GM19099 (cell line): ENCODE results near the gene TTLL3.

ENCODE experiments used
- POLR2A ChIP-seq: IDR thresholded peaks from 3 replicates; pipeline ENCODE4 v1.6.1; 2011; ENCODE audit warnings: low read depth; ENCODE audit not compliant: insufficient read length; ENCODE audit errors: extremely low read depth

Gene TTLL3

DNA sequence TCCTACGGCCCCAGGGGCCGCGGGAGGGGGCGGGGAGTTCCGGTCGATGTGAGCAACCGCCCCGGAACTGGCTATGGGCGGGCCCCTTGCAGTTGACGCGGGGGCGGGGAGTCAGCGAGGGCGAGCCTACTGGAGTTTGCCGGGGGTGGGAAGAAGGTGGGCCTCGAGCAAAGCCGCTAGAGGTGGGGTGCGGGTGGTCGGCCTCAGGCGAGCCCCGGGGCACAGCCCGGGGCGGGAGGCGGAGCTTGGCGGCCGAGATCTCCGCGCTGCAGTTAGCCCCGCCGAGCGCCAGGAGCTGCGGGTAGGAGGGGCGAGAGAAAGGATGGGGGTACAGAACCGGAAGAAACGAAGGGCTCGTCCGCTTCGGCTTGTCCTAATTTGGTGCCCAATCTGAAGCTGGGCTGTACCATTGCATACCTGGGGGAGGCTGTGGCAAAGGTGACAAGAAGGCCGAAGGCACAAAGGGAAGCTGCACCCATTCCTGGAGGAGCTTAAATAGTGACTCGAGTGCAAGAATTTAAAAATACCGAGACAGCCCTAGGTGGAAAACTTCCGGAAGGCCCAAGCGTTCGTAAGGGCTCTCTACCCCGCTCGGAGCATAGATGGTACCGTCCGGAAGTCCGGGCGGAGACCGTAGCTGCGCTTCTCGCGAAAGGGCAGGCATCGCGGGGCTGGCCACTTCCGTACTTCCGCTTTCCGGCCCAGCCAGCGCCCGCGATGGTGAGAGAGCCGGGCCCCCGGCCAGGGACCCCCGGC lies 17.5 kb upstream of the TTLL3 start, which contains the start of the genes ARPC4 and TADA3:
ARPC4 (plus strand) TSS at position 678 of the 756 bp plus-strand sequence; CDS start at position 718, 40 bp downstream.
TADA3 (minus strand) TSS at position 69 of the 756 bp plus-strand sequence. CDS start 1,007 bp downstream, outside the sequence.
- TF ChIP-seq POLR2A: peak; percentile 91

GRCh38 chr3:9793161-9793781 lies 16.8 kb upstream of the TTLL3 start:
- peak; percentile 21 for TF ChIP-seq POLR2A

DNA sequence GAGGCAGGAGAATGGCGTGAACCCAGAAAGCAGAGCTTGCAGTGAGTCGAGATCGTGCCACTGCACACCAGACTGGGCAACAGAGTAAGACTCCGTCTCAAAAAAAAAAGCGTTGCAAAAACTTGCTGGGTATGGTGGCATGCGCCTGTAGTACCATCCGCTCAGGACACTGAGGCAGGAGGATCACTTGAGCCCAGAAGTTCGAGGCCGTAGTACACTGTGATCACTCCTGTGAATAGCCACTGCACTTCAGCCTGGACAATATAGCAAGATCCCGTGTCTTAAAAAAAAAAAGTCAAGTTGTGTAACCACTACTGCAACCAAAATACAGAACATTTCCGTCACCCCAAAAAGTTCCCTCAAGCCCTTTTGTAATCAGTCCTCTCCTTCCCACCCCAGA lies 15.7 kb upstream of the TTLL3 start:
- TF ChIP-seq POLR2A: no peak

GRCh38 chr3:9795207-9795606 lies 14.9 kb upstream of the TTLL3 start:
- no peak for TF ChIP-seq POLR2A

DNA sequence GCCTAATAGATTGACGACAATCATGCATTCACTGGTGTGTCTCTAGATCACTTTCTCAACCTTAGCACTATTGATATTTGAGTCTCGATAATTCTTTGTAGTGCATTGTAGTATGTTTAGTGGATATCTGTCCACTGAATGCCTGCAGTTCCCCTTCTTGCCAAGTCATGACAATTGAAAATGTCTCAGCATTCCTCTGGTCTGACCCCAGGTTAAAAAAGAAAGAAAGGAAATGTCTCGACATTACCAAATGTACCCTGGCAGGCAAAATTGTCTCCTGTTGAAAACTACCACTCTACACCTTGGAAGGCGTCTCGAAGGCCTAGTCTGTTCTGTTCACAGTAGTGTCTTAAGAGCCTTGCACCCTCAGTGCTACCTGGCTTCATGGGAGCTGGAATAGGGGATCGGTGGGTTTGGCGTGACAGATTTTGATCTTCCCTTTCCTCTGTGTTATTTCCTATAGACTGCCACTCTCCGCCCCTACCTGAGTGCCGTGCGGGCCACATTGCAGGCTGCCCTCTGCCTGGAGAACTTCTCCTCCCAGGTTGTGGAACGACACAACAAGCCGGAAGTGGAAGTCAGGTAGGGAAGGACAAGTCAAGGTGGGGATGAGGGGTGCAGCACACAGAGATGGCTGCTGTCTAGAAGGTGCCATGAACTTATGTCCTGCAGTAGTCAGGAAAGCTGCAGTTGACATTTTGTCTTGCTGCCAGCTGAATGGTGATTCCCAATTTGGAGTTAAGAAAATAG lies 12.7 kb upstream of the TTLL3 start:
- TF ChIP-seq POLR2A: no peak

- no peak for TF ChIP-seq POLR2A
Observed at GRCh38 chr3:9800529-9800928, 9.5 kb upstream of the TTLL3 start.

- no peak for TF ChIP-seq POLR2A
Observed at GRCh38 chr3:9803494-9803893, 6.6 kb upstream of the TTLL3 start.

DNA sequence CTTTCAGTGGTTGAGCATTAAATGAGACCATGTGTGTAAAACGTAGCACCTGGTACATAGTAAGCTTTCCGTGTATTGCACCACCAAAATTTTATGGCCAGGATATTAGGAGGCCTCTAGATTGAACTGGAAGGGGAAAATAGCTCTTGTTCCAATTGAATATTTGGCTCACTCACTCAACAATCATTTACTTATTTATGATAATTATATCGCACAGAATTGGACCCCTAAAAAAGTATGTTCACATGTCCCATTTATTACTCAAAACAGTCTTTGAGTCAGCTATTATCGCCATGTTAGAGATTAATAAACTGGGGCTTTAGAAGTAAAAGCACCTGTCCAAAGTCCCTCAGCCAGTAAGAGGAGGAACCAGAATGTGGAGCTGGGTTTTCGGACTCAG lies 5.1 kb upstream of the TTLL3 start:
- TF ChIP-seq POLR2A: no peak

DNA sequence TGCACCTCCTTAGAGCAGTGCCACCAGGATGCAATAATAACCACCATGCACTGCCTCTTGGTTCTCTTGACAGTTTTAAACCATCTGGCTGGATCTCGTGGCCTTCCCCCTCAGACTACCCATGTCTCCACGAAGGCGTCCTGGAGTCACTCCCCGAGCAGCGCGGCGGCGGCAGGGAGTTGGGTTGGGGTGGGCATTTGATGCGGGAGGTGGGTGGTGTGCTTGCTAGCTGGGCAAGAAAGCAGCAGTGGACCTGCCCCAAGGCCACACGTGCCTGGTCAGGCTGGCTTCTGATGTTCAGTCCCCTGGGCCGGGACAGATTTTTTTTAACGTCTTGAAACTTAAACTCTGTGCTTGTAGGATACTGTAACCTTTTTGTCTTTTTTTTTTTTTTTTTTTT lies 3.9 kb upstream of the TTLL3 start:
- TF ChIP-seq POLR2A: no peak

GRCh38 chr3:9806688-9807589 lies 3.1 kb upstream of the TTLL3 start:
- no peak for TF ChIP-seq POLR2A

DNA sequence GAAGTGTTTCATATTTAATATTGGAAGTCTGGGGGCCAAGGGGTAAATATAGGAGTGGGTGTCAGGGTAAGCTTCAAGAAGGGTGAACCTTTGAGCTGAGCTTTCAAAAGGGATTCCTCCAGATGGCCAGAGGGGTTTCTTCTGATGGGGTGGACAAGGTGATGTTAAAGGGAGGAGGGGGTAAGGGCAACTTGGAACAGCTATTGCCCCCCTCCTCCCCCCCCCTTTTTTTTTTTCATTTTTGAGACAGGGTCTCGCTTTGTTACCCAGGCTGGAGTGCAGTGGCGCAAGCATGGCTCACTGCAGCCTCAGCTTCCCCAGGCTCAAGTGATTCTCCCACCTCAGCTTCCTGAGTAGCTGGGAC lies 2.1 kb upstream of the TTLL3 start:
- no peak for TF ChIP-seq POLR2A

DNA sequence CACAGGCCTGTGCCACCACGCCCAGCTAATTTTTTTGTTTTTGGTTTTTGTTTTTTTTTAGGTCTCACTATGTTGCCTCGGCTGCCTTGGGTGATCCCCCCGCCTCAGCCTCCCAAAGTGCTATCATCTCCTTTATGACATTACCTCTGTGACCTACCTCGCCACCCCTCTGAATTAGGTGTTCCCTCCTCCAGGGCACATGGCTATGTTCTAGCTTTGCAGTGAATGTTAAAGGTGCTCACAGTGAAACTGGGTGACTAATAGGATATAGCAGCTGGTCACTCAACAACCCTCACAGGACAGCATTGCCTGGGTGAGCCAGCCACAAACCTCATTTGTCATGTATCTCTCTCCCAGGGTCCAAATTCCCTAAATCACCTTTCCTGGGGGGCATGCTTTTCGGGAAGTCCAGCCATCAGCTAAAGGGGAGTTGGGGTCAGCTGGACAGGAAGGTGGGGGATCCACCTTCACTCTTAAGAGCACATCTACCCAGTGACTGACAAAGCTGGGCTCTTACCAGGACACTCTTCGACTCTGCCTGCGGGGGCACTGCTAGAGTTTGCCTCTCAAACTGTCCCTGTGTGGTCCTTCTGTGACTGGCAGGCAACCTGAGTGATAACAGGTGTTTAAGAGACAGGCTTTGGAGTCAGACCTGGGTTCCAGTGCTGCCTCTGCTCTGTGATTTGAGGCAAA lies 1.6 kb upstream of the TTLL3 start:
- peak; percentile 19 for TF ChIP-seq POLR2A

DNA sequence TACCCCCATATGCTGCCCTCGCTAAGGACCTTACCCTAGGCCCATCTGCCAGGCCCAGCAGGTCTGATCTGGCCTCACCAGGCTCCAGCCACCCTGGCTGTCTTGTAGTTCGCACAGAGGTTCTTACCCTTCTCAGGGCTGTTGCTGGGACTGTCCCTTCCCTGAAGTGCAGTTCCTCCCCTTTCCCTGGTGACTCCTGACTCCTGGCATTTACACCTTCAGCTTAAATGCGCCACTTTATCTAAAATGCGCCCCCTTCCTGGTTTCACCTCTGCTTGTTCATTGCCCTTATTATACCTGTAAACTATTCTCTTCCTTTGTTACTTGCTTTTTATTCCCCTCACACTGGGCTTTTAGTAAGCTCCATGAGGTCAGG lies 835 bp upstream of the TTLL3 start:
- no peak for TF ChIP-seq POLR2A

GRCh38 chr3:9810433-9810770 lies 340 bp downstream of the TTLL3 start:
- TF ChIP-seq POLR2A: no peak
